GM12878 (cell line): ENCODE results near the gene FANCC.

ENCODE experiments used
- CBFB ChIP-seq: IDR thresholded peaks from 2 replicates; pipeline ENCODE4 v1.6.1; 2016; ENCODE audit warnings: antibody characterized with exemption, low read depth
- CEBPB ChIP-seq, 2 experiments: fragments of 150-350 bp in 1 of 2; IDR thresholded peaks; 2 replicates each; pipeline ENCODE4 v1.6.1; 2012 to 2014; ENCODE audit warnings: low read depth in 2 of 2, low read length in 2 of 2, borderline replicate concordance in 1 of 2, inconsistent platforms in 1 of 2
- EP300 ChIP-seq, 2 experiments: fragments of 150-350 bp in 1 of 2; IDR thresholded peaks; 2 replicates each; pipeline ENCODE4 v1.6.1; 2011 to 2012; ENCODE audit warnings: low read depth in 2 of 2, low read length in 2 of 2, borderline replicate concordance in 1 of 2, improper control_type of control experiment in 1 of 2, inconsistent platforms in 1 of 2; ENCODE audit not compliant: control insufficient read depth in 1 of 2
- MAX ChIP-seq: IDR thresholded peaks from 2 replicates; pipeline ENCODE4 v1.6.1; 2012; ENCODE audit warnings: low read depth, low read length, improper control_type of control experiment
- MXI1 ChIP-seq: fragments of 150-350 bp; IDR thresholded peaks from 2 replicates; pipeline ENCODE4 v1.6.1; 2011; ENCODE audit warnings: low read depth, mild to moderate bottlenecking, inconsistent platforms, low read length, improper control_type of control experiment
- MYC ChIP-seq: IDR thresholded peaks from 2 replicates; pipeline ENCODE4 v1.6.1; 2011; ENCODE audit warnings: mild to moderate bottlenecking, low read length, moderate library complexity, inconsistent platforms; ENCODE audit not compliant: insufficient read depth, insufficient replicate concordance, insufficient read length, severe bottlenecking
- POLR2A ChIP-seq: IDR thresholded peaks from 2 replicates; pipeline ENCODE4 v1.6.1; 2011; ENCODE audit warnings: low read depth, mild to moderate bottlenecking, low read length
- POLR2AphosphoS5 ChIP-seq: IDR thresholded peaks from 2 replicates; pipeline ENCODE4 v1.6.1; 2011; ENCODE audit warnings: mild to moderate bottlenecking, low read length, inconsistent platforms
- TCF12 ChIP-seq: IDR thresholded peaks from 2 replicates; pipeline ENCODE4 v1.6.1; 2011; ENCODE audit warnings: low read depth, mild to moderate bottlenecking, low read length
- ZNF24 ChIP-seq: fragments of 450-650 bp; IDR thresholded peaks from 2 replicates; pipeline ENCODE4 v1.6.1; 2017; ENCODE audit warnings: antibody characterized with exemption, mild to moderate bottlenecking
- TF ChIP-seq, protein P1 (sequence below): IDR thresholded peaks from 2 replicates; pipeline ENCODE4 v1.6.1; 2011; ENCODE audit warnings: borderline replicate concordance, low read depth, mild to moderate bottlenecking, moderate library complexity, mixed read lengths, low read length; ENCODE audit not compliant: insufficient read depth; ENCODE audit errors: extremely low read length
- TF ChIP-seq, protein P2 (sequence below), 3 experiments: IDR thresholded peaks in 2 of 3; conservative IDR thresholded peaks in 1 of 3; 2 replicates each; pipeline ENCODE4 v1.5.1; 2011; ENCODE audit warnings: low read depth in 3 of 3, low read length in 3 of 3, mild to moderate bottlenecking in 3 of 3, control low read depth in 2 of 3, moderate library complexity in 2 of 3, inconsistent platforms in 1 of 3, mixed read lengths in 1 of 3; ENCODE audit not compliant: control insufficient read depth in 2 of 3, insufficient read depth in 1 of 3; ENCODE audit errors: extremely low read depth in 1 of 3

DNA sequence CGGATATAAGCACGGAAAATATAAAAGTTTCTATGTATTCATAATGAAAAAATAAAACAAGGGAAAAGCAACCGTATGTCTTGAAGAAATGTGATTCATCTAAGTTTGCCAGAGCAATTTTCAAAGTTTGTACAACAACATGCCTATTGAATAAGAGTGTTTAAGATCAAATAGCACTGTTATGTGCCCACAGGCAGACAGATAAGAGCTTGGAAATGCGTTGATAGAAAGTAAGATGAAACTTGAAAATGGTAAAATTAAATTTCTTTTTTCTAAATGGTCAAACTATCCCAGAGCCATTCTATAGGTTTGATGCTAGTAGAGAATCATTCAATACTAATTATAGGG is 189.4 kb downstream of the FANCC start:
- TF ChIP-seq CEBPB (IDR thresholded peaks at IDR 0.05; ENCODE audit: borderline replicate concordance in 1 of 2, low read depth in 2 of 2, low read length in 2 of 2) (no peak), EP300 (IDR thresholded peaks at IDR 0.05; ENCODE audit: borderline replicate concordance in 1 of 2, control insufficient read depth in 1 of 2, low read depth in 2 of 2, low read length in 2 of 2) (no peak), MAX (no peak), ZNF24 (no peak), CBFB (no peak), MYC (no peak), POLR2A (no peak), POLR2AphosphoS5 (no peak), MXI1 (no peak), TCF12 (no peak)
- TF ChIP-seq, protein P1, sequence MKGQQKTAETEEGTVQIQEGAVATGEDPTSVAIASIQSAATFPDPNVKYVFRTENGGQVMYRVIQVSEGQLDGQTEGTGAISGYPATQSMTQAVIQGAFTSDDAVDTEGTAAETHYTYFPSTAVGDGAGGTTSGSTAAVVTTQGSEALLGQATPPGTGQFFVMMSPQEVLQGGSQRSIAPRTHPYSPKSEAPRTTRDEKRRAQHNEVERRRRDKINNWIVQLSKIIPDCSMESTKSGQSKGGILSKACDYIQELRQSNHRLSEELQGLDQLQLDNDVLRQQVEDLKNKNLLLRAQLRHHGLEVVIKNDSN, result no peak
- TF ChIP-seq, protein P2, sequence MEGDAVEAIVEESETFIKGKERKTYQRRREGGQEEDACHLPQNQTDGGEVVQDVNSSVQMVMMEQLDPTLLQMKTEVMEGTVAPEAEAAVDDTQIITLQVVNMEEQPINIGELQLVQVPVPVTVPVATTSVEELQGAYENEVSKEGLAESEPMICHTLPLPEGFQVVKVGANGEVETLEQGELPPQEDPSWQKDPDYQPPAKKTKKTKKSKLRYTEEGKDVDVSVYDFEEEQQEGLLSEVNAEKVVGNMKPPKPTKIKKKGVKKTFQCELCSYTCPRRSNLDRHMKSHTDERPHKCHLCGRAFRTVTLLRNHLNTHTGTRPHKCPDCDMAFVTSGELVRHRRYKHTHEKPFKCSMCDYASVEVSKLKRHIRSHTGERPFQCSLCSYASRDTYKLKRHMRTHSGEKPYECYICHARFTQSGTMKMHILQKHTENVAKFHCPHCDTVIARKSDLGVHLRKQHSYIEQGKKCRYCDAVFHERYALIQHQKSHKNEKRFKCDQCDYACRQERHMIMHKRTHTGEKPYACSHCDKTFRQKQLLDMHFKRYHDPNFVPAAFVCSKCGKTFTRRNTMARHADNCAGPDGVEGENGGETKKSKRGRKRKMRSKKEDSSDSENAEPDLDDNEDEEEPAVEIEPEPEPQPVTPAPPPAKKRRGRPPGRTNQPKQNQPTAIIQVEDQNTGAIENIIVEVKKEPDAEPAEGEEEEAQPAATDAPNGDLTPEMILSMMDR (IDR thresholded peaks at IDR 0.05 in 2 of 3, conservative IDR thresholded peaks at IDR 0.05 in 1 of 3; ENCODE audit: control insufficient read depth in 2 of 3, extremely low read depth in 1 of 3, insufficient read depth in 1 of 3, low read depth in 3 of 3, low read length in 3 of 3), result no peak
